Right hindlimb (tissue), 1 donor: ENCODE results near the gene COBL.

Experiments
- DNase-seq: peaks from one replicate; pipeline ENCODE4 v3.0.0-alpha.2; 2018

Gene COBL

GRCh38 chr7:51273360-51273759, 43.2 kb downstream of the COBL start:
- no peak for DNase-seq

- DNase-seq = no peak
Observed at GRCh38 chr7:51270965-51271364, 45.6 kb downstream of the COBL start.

- DNase-seq = no peak
Observed at GRCh38 chr7:51269911-51270310, 46.7 kb downstream of the COBL start.

GRCh38 chr7:51269321-51269720, 47.3 kb downstream of the COBL start:
- DNase-seq = no peak

- no peak for DNase-seq
Observed at GRCh38 chr7:51268859-51269258, 47.8 kb downstream of the COBL start.

GRCh38 chr7:51267169-51267568, 49.4 kb downstream of the COBL start:
- no peak for DNase-seq

- DNase-seq = no peak
Observed at GRCh38 chr7:51265066-51265907, 51.3 kb downstream of the COBL start.

- DNase-seq = no peak
Observed at GRCh38 chr7:51263631-51264484, 52.8 kb downstream of the COBL start.

GRCh38 chr7:51262796-51263531, 53.6 kb downstream of the COBL start:
- no peak for DNase-seq

- no peak for DNase-seq
Observed at GRCh38 chr7:51261950-51262795, 54.4 kb downstream of the COBL start.

GRCh38 chr7:51261117-51261835, 55.3 kb downstream of the COBL start:
- DNase-seq = no peak

GRCh38 chr7:51260516-51260915, 56.1 kb downstream of the COBL start:
- no peak for DNase-seq

- DNase-seq = no peak
Observed at GRCh38 chr7:51259766-51260165, 56.8 kb downstream of the COBL start.

- DNase-seq = no peak
Observed at GRCh38 chr7:51256916-51257315, 59.7 kb downstream of the COBL start.

- DNase-seq = peak; percentile 50
Observed at GRCh38 chr7:51256209-51256781, 60.3 kb downstream of the COBL start.

GRCh38 chr7:51255536-51256208, 60.9 kb downstream of the COBL start:
- DNase-seq = no peak

- DNase-seq = no peak
Observed at GRCh38 chr7:51255036-51255435, 61.6 kb downstream of the COBL start.

GRCh38 chr7:51253157-51253556, 63.5 kb downstream of the COBL start:
- no peak for DNase-seq

- no peak for DNase-seq
Observed at GRCh38 chr7:51251290-51251689, 65.3 kb downstream of the COBL start.

GRCh38 chr7:51250512-51250911, 66.1 kb downstream of the COBL start:
- no peak for DNase-seq

GRCh38 chr7:51249991-51250390, 66.6 kb downstream of the COBL start:
- no peak for DNase-seq
